Kidney epithelial cell (primary cell): Measurements from ENCODE around the gene STAG1. TPM values are rescaled to one million over a fixed set of nuclear protein-coding genes. Genes with fewer than 3 reads are reported as not detected.

ENCODE experiments used
- DNase-seq: peaks from one replicate; pipeline ENCODE4 v3.0.0-alpha.2; 2010; ENCODE audit warnings: low read depth
- H3K27me3 ChIP-seq: 2 replicates; pipeline ENCODE4 v1.6.0; 2011; ENCODE audit warnings: low read length; ENCODE audit not compliant: control insufficient read depth, insufficient read depth
- H3K36me3 ChIP-seq: 2 replicates; pipeline ENCODE4 v1.5.1; 2011; ENCODE audit warnings: low read length; ENCODE audit not compliant: control insufficient read depth, insufficient read depth
- H3K4me3 ChIP-seq: 2 replicates; pipeline ENCODE4 v1.5.1; 2011; ENCODE audit warnings: low read depth, mild to moderate bottlenecking, control low read depth, low read length
- CTCF ChIP-seq: IDR thresholded peaks from 2 replicates; pipeline ENCODE4 v1.5.1; 2011; ENCODE audit warnings: mild to moderate bottlenecking, moderate library complexity, low read length, control low read depth, inconsistent platforms; ENCODE audit not compliant: insufficient read depth, poor library complexity, severe bottlenecking
- total RNA-seq: library from RNA; depleted of rRNA; stranded (reverse); fragments of >200 nt; gene quantifications from 2 replicates; pipeline ENCODE4 v1.2.3, GENCODE V29; 2015

The STAG1 gene
- total RNA-seq, 1 donor from 2014 or later, result 20.7 TPM

- Histone ChIP-seq H3K27me3 (no peaks in the 10 kb centered on the region), H3K4me3 (no peak overlapping the region), H3K36me3 (no peaks in the 10 kb centered on the region)
- TF ChIP-seq CTCF, result no peak
- DNase-seq, result no peak
These were observed 319.5 kb downstream of the STAG1 start for GRCh38 chr3:136432685-136433084.

GRCh38 chr3:136428167-136428566 lies 324.0 kb downstream of the STAG1 start:
- Histone ChIP-seq H3K4me3 (no peak overlapping the region), H3K27me3 (no peaks in the 10 kb centered on the region), H3K36me3 (no peaks in the 10 kb centered on the region)
- no peak for TF ChIP-seq CTCF
- no peak for DNase-seq

GRCh38 chr3:136427236-136427635 lies 324.9 kb downstream of the STAG1 start:
- Histone ChIP-seq H3K4me3 (no peak overlapping the region), H3K36me3 (no peaks in the 10 kb centered on the region), H3K27me3 (no peaks in the 10 kb centered on the region)
- DNase-seq, result no peak
- no peak for TF ChIP-seq CTCF

GRCh38 chr3:136414476-136414875 lies 337.7 kb downstream of the STAG1 start:
- no peaks in the 10 kb centered on the region for H3K27me3 ChIP-seq
- H3K36me3 ChIP-seq, result no peaks in the 10 kb centered on the region
- no peak for TF ChIP-seq CTCF
- no peak for DNase-seq
- H3K4me3 ChIP-seq, result no peak overlapping the region

DNA sequence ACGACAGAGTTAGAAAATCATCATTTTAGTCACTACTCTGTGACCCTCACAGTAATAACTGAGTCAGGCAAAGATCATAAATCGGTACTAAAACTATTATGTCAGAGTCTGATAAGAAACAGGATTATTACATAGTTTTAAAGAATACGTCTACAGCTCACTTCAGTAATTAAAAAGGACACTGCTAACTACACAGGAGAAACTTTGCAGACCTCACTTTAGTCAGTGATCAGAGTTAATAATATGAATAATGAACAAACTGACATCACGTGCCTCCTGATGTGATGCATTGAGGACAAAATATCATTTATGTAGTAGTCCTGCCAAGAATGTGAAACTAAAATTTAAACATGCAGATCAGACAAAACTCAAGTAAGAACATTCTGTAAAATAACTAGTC lies 339.9 kb downstream of the STAG1 start:
- no peaks in the 10 kb centered on the region for H3K27me3 ChIP-seq
- no peak for DNase-seq
- no peak for TF ChIP-seq CTCF
- no peak overlapping the region for H3K4me3 ChIP-seq
- no peaks in the 10 kb centered on the region for H3K36me3 ChIP-seq

- H3K36me3 ChIP-seq, result no peaks in the 10 kb centered on the region
- no peak for TF ChIP-seq CTCF
- H3K4me3 ChIP-seq, result no peak overlapping the region
- no peak for DNase-seq
- no peaks in the 10 kb centered on the region for H3K27me3 ChIP-seq
These were observed 342.6 kb downstream of the STAG1 start for GRCh38 chr3:136409549-136409948.
